PFSK-1 (cell line): Measurements from ENCODE around the gene PEAR1.

Experiments
- FOXP2 ChIP-seq: optimal IDR thresholded peaks from 2 replicates; pipeline ENCODE3; 2011; ENCODE audit warnings: borderline replicate concordance, control low read depth, inconsistent platforms; ENCODE audit not compliant: insufficient read depth; ENCODE audit errors: extremely low read length, extremely low read depth
- POLR2AphosphoS5 ChIP-seq: IDR thresholded peaks from 2 replicates; pipeline ENCODE4 v1.6.1; 2012; ENCODE audit warnings: low read depth, mild to moderate bottlenecking, control low read depth, low read length, moderate library complexity
- SIN3A ChIP-seq: IDR thresholded peaks from 2 replicates; pipeline ENCODE4 v1.6.1; 2012; ENCODE audit warnings: mild to moderate bottlenecking, low read length, moderate library complexity, borderline replicate concordance; ENCODE audit not compliant: insufficient read depth
- TAF1 ChIP-seq: IDR thresholded peaks from 2 replicates; pipeline ENCODE4 v1.6.1; 2012; ENCODE audit warnings: low read length, control low read depth, borderline replicate concordance; ENCODE audit not compliant: insufficient read depth
- TF ChIP-seq, protein P1 (sequence below), 2 experiments: IDR thresholded peaks; 2 replicates each; pipeline versions ENCODE4 v1.6.1 to v1.8.0; 2011 to 2012; ENCODE audit warnings: low read depth in 2 of 2, low read length in 2 of 2, control low read depth in 1 of 2, inconsistent platforms in 1 of 2, mild to moderate bottlenecking in 1 of 2, moderate library complexity in 1 of 2; ENCODE audit not compliant: insufficient read depth in 1 of 2

The PEAR1 gene

GRCh38 chr1:156942176-156942575 lies 48.7 kb downstream of the PEAR1 start:
- TF ChIP-seq FOXP2: no peak
- TF ChIP-seq, protein P1, sequence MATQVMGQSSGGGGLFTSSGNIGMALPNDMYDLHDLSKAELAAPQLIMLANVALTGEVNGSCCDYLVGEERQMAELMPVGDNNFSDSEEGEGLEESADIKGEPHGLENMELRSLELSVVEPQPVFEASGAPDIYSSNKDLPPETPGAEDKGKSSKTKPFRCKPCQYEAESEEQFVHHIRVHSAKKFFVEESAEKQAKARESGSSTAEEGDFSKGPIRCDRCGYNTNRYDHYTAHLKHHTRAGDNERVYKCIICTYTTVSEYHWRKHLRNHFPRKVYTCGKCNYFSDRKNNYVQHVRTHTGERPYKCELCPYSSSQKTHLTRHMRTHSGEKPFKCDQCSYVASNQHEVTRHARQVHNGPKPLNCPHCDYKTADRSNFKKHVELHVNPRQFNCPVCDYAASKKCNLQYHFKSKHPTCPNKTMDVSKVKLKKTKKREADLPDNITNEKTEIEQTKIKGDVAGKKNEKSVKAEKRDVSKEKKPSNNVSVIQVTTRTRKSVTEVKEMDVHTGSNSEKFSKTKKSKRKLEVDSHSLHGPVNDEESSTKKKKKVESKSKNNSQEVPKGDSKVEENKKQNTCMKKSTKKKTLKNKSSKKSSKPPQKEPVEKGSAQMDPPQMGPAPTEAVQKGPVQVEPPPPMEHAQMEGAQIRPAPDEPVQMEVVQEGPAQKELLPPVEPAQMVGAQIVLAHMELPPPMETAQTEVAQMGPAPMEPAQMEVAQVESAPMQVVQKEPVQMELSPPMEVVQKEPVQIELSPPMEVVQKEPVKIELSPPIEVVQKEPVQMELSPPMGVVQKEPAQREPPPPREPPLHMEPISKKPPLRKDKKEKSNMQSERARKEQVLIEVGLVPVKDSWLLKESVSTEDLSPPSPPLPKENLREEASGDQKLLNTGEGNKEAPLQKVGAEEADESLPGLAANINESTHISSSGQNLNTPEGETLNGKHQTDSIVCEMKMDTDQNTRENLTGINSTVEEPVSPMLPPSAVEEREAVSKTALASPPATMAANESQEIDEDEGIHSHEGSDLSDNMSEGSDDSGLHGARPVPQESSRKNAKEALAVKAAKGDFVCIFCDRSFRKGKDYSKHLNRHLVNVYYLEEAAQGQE (IDR thresholded peaks at IDR 0.05; ENCODE audit: insufficient read depth in 1 of 2, low read depth in 2 of 2, low read length in 2 of 2): no peak
- TF ChIP-seq TAF1: no peak
- no peak for TF ChIP-seq SIN3A
- no peak for TF ChIP-seq POLR2AphosphoS5

DNA sequence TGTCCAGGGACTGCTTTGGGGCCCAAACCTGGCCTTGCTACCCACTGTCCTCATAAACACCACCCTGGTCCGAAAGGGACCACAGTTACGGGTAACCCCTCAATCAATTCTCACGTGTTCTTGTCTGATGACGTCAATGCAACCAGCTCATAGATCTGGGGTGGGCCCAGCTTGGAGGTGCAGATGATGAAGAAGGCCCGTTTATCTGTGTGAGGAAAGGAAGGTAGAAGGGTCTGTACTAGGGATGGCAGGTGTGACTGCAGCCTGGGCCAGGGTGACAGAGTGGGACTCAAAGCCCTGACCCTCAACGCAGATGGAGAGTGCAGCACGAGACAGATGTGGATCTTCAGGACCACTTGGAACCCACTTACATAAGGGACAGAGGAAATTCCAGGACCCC lies 49.1 kb downstream of the PEAR1 start:
- TF ChIP-seq TAF1 (no peak), FOXP2 (no peak), SIN3A (no peak), POLR2AphosphoS5 (no peak)
- TF ChIP-seq, protein P1 (IDR thresholded peaks at IDR 0.05; ENCODE audit: insufficient read depth in 1 of 2, low read depth in 2 of 2, low read length in 2 of 2): no peak

DNA sequence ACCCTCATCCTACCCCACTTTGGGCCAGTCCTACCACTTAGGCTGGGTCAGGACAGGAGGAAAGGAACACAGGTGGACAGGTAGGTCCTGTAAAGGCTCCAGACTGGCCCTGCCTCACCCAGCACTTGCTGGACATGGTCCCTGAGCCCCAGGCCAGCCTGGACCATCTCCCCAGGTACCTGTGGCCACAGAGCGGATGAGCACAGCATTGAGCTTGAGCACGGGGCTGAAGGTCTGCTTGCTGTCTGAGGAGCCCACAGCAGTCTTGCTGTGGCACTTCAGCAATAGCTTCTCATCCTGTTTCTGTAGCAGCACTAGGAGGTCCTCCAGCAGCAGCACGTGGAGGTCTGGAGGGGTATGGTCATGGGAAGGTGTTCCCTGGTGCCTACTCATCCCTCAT lies 50.2 kb downstream of the PEAR1 start:
- no peak for TF ChIP-seq FOXP2
- no peak for TF ChIP-seq POLR2AphosphoS5
- TF ChIP-seq, protein P1 (IDR thresholded peaks at IDR 0.05; ENCODE audit: insufficient read depth in 1 of 2, low read depth in 2 of 2, low read length in 2 of 2): no peak
- TF ChIP-seq SIN3A: no peak
- TF ChIP-seq TAF1: no peak

GRCh38 chr1:156944268-156944667 lies 50.8 kb downstream of the PEAR1 start:
- TF ChIP-seq FOXP2 (no peak), SIN3A (no peak), POLR2AphosphoS5 (no peak)

- TF ChIP-seq POLR2AphosphoS5: no peak
- TF ChIP-seq, protein P1 (IDR thresholded peaks at IDR 0.05; ENCODE audit: insufficient read depth in 1 of 2, low read depth in 2 of 2, low read length in 2 of 2): no peak
- TF ChIP-seq TAF1: no peak
- no peak for TF ChIP-seq FOXP2
- TF ChIP-seq SIN3A: no peak
These were observed 51.3 kb downstream of the PEAR1 start for GRCh38 chr1:156944848-156945247.
